Effector CD8-positive, alpha-beta T cell (primary cell): ENCODE data around the gene PNRC2.
"Not testable (repeated sequence)": the region's sequence is repeated elsewhere in the genome, so short reads cannot be mapped to it uniquely, and the experiment has no call there.

ENCODE experiments used
- DNase-seq: peaks from one replicate; lab custom pipeline; 2025; lab: John Stamatoyannopoulos, UW

PNRC2 gene

DNA sequence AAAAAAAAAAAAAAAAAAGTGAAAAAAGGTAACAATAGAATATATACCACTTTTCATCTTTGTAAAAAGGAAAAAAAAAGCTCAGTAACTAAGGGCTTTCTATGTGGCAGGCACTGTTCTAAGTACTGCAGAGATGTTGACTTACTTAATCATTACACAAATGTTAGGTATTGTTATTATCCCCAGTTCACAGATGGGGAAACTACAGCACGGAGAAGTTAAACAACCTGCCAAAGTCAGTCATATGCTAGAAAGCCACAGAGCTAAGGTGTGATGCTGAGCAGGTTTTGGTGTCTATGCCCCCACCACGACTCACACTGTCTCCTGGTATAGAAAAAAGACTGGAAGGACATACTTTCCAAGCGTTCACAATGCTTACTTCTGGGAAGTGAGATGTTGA, 6.6 kb upstream of the PNRC2 start:
- DNase-seq: no peak

GRCh38 chr1:23957096-23957495, 2.5 kb upstream of the PNRC2 start:
- no peak for DNase-seq

- not testable (repeated sequence) for DNase-seq
These were observed 1.4 kb upstream of the PNRC2 start for GRCh38 chr1:23958040-23958809.

DNA sequence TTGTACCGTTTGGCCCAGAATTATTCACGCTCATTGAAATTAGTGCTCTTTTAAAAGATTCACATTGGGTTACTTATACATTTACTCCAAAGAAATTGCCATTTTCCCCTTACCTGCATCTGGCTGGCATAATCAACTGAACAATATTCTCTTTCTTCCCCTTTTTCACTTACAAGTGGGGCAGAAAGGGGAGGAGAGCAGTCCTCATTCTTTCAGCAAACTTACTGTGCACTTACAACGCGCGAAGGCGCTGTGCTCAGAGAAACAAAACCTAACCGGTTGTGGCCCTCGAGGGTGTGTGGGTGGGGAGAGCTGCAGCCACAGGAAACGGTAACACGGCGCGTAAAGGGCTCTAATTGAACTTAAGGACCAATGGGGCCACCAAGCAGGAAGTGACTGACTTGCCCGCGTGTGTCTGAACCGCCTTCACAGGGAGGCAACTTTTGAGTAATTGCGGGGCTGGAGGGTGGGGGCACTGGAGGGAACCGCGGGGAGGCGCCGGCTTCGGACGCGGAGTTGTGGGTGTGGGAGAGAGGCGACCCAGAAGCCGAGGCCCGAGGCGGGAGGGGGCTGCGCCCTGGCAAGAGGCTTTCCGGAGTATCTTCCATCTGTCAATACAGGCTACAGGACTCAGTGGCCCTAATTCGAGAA, 693 bp upstream of the PNRC2 start:
- peak; percentile 84 for DNase-seq

DNA sequence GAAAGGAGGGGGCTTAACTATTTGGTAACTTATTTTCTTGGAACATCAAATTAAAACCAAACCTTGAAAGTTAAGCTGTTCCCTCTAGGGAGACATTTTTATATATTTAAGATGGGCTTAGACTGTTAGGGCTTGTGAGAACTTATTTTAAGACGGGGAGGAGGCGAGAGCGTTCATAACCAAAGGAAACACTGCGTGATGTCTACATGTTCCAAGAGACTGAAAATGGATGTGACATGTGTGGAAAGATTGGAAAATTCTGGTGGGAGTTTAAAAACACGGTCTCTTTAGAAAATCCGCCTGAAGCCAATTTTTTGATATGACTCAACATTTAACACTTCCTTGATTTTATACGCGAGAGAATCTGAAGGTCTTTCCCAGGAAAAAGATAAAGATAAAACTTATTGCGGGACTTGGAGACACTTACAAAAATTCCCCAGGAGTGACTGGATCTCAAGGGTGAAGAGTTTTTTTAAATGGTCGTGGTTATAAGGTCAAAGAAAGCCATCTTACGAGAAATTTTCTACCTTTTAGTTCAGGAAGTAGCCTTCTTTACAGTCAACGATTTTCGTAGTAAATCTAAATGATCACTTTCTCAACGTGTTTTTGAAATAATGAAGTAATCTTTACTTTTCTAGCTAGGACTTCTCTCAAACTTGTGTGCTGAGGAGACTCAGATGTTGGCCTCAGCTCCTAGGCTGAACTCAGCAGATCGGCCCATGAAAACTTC, 828 bp downstream of the PNRC2 start:
- DNase-seq: no peak

- DNase-seq: no peak
These were observed 4.1 kb downstream of the PNRC2 start for GRCh38 chr1:23963617-23964234.

DNA sequence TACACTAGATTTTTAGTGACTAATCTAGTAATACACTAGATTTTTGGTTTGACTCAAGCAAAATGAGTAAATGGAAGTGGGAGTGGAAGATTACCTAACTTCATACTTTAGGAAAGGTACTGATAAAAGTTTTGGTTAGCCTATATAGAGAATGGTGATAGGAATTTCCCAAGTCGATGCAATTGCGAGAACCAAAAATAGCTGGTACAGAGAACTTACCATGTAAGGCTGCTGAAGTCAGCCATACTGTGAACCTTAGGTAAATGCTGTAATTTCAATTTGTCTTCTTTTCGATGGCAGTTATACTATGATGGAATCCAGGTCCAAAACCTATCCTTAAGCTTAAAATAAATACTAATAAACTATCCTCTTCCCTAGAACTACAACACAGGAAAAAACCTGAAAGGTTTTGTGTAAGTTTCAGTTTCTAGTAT, 4.6 kb downstream of the PNRC2 start:
- DNase-seq: no peak

DNA sequence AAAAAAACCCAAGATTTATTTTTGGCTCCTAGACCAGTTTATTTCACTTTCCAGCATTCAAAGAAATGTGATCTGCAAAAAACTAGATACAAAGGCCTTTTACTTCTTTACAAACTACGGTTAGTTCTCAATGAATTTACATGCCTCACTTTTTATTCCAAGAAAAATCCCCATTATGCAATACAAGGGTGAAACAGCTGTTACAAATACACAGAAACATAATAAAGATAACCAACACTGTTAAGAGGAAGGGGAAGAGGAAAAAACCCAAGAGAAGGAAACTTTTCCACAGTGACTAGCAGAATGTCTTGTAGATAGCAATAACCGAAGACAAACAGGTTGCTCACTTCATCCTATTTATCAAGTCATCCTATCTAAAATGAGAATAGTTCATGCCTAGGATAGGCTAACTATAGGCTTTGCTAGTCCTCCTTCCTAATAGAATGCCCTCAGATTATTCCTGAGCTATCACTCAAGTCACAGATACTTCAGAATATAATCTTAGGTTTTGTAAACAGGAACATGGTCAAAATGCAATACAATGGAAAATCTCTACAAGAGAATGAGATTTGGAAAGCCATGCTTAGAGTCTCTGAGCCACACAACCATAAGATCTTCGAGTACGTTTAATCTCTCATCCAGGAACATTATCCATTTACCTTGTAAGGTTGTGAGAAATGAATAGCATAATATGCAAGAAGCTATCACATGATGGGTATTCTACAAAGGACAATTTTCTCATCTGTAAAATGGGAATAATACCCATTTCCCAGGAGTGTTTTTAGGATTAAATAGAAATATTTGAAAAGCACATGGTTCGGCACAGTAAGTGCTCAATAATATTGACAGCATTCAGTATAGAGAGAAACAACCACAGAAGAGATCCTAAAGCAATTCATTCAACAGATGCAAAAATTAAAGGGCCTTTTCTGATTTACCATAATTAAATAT, 5.4 kb downstream of the PNRC2 start:
- DNase-seq: no peak

DNA sequence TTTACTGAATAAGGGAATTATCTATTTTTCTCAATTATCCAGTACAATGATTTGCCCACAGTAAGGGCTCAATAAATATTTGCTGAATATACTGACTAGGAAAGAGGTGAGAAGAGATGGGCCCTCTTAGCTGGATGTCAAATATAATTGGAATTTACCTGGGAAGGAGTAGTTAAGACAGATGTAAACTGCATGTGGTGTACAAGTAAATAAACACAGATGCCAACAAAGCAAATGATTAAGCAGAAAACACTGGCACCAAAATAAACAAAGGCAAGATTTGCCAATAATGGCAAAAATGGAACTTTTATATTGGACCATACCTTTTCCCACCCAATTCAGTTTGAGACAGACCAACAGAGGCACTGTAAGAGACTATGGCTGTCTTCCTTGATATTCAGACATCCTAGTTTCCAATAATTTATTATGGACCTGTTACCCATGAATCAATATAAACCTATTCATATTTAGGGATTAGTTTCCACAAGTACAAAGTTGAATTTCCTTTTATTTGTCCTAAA, 7.4 kb downstream of the PNRC2 start:
- no peak for DNase-seq

DNA sequence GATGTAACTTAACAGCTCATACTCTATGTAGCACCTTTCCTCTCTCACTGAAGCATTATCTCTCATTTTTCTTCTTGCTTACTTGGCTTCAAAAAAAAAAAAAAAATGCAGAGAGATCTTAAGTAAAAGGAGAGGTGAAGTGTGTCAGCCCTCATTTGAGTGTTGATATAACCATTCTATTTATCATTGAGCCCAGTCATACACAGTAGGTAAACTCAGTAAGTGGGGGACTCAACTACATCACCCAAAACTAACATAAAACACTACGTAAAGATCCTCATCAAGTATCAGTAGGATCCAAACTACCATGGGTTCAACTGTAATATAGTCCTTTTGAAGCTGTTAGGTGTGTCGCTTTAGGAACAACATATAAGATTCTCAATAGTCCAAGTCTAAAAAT, 8.2 kb downstream of the PNRC2 start:
- DNase-seq: no peak

DNA sequence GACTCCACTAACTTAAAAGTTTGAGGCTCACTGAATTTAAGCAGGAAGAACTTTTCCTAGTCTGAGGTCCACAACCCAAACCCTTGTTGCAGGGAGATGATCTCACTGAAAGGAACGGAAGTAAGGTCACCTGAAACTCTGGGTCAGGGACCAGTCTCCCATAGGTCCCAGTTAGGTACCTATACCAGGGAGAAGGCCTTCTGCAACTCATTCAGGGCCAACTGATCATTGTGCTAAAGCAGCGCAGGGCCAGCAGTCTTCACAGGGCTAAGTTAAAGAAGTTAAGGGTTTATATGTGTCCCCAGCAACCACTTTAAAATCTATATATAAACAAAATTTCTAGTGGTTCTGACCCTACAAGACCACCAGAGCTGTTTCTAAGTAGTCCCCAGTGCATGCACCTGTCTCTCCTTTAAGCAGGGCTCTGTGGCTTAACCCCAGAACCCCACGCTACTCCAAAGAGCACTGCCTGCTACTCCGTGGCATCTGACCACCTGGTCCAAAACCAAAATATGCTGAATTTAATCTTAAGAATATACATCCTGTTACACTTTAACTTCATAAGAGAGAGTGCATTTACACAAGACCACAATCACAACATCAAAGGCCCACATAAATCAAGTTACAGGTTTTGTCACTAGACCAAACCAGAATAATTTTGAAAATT, 17.7 kb downstream of the PNRC2 start:
- DNase-seq: no peak

DNA sequence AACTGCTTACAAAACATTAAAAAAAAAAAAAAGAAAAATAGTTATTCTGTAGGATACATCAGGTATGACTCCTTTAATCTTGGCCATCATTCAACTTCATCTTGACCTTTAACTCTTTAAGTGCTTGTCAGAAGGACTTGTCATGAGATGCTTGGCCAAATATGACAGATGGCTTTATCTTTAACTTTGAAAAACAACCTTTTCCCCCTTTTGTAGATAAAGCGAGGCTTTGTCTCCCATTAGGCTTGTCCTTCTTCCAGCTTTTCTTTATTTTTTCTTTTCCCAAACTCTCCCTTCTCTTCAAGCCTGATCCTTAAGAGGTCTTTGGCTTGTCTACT, 18.2 kb downstream of the PNRC2 start:
- no peak for DNase-seq

- no peak for DNase-seq
These were observed 19.2 kb downstream of the PNRC2 start for GRCh38 chr1:23978805-23979204.

GRCh38 chr1:23979387-23979880, 19.8 kb downstream of the PNRC2 start:
- DNase-seq: no peak

GRCh38 chr1:23979881-23980727, 20.5 kb downstream of the PNRC2 start, which contains the start of gene SRSF10:
TSS of gene SRSF10 (minus strand) at chr1:23980327. CDS start at chr1:23980255, 72 bp downstream.
- DNase-seq: peak; percentile 96

- no peak for DNase-seq
These were observed 21.1 kb downstream of the PNRC2 start for GRCh38 chr1:23980728-23981070.

- DNase-seq: no peak
These were observed 25.0 kb downstream of the PNRC2 start for GRCh38 chr1:23984417-23985186.

DNA sequence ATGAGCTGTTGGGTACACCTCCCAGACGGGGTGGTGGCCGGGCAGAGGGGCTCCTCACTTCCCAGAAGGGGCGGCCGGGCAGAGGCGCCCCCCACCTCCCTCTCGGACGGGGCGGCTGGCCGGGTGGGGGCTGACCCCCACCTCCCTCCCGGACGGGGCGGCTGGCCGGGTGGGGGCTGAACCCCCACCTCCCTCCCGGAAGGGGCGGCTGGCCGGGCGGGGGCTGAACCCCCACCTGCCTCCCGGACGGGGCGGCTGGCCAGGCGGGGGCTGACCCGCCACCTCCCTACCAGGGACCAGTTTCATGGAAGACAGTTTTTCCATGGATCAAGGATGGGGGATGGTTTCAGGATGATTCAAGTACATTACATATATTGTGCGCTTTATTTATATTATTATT, 27.4 kb downstream of the PNRC2 start:
- not testable (repeated sequence) for DNase-seq

GRCh38 chr1:23989263-23989662, 29.6 kb downstream of the PNRC2 start:
- no peak for DNase-seq
